Esophagus muscularis mucosa (tissue), 3 donors: Measurements from ENCODE around the gene NUDC.

Experiments used
- POLR2A ChIP-seq: fragments of 450-650 bp; IDR thresholded peaks from one replicate; pipeline ENCODE4 v1.6.1; 2017; ENCODE audit warnings: antibody characterized with exemption, moderate library complexity, mild to moderate bottlenecking, low read depth
- POLR2AphosphoS5 ChIP-seq, 2 donors: sonication (generic); formaldehyde crosslinking; IDR thresholded peaks; one replicate each; pipeline ENCODE4 v1.6.1; 2017; ENCODE audit warnings: antibody characterized with exemption in 2 of 2
- TF ChIP-seq, protein P1 (sequence below), 3 experiments: fragments of 200-600 bp in 2 of 3; fragments of 450-650 bp in 1 of 3; sonication (generic) in 2 of 3; IDR thresholded peaks; one replicate each; pipeline ENCODE4 v1.5.1; 2017 to 2019; ENCODE audit warnings: antibody characterized with exemption in 3 of 3, mild to moderate bottlenecking in 2 of 3, moderate library complexity in 1 of 3

DNA sequence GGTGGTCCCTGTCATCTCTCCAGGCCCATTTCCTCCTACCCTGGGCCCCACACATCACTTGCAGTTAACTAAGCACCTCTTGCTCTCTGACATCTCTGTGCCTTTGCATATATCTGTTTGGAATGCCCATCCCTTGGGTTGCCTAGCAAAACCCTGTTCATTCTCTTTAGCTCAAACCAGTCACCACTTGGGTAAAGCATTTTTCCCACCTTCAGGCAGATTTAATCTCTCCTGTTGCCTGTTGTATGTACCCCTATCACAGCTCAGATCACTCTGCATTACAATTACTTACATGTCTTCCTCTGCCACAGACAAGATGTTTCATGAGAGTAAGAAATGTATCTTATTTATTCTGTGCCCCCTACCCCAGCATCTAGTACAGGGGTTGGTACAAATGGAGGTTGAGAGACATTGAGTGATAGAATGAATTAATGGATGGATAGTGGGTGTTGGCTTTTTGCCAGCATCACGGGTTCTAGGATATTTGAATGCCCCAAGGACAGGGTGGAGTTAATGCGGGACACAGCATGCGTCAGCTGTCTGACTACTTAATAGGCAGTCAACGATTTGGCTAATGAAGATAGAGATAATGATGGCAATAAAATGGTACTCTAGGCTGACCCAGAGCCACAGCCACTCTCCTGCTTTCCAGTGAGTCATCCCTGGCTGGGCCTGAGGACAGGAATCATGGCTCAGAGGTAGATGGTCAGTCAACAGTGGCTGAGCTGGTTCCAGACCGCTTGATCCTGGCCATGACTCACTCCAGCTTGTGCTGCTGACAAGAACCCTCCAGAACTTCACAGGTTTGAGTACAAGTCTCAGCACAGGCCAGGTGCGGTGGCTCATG, 14.2 kb upstream of the NUDC start:
- TF ChIP-seq, protein P1, sequence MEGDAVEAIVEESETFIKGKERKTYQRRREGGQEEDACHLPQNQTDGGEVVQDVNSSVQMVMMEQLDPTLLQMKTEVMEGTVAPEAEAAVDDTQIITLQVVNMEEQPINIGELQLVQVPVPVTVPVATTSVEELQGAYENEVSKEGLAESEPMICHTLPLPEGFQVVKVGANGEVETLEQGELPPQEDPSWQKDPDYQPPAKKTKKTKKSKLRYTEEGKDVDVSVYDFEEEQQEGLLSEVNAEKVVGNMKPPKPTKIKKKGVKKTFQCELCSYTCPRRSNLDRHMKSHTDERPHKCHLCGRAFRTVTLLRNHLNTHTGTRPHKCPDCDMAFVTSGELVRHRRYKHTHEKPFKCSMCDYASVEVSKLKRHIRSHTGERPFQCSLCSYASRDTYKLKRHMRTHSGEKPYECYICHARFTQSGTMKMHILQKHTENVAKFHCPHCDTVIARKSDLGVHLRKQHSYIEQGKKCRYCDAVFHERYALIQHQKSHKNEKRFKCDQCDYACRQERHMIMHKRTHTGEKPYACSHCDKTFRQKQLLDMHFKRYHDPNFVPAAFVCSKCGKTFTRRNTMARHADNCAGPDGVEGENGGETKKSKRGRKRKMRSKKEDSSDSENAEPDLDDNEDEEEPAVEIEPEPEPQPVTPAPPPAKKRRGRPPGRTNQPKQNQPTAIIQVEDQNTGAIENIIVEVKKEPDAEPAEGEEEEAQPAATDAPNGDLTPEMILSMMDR (IDR thresholded peaks at IDR 0.05) = no peak
- TF ChIP-seq POLR2A = no peak
- TF ChIP-seq POLR2AphosphoS5 (IDR thresholded peaks at IDR 0.05) = no peak
